GM21423 (cell line): ENCODE results near the gene NECAB2.

Source experiments
- ATAC-seq: cut with Tn5 transposase; IDR thresholded peaks from one replicate; pipeline ENCODE4 v1.9.1; 2021; ENCODE audit warnings: mild to moderate bottlenecking, moderate library complexity; ENCODE audit not compliant: unreplicated experiment

Gene NECAB2

GRCh38 chr16:83967838-83968305, at the start of gene NECAB2:
TSS of gene NECAB2 (plus strand) at chr16:83968244. CDS start at chr16:83968649, 405 bp downstream.
- no peak for ATAC-seq

- no peak for ATAC-seq
Measured at GRCh38 chr16:83920894-83921491, 47.1 kb upstream of the NECAB2 start.

GRCh38 chr16:83923581-83924365, 44.3 kb upstream of the NECAB2 start:
- ATAC-seq, result no peak

GRCh38 chr16:83924686-83925085, 43.4 kb upstream of the NECAB2 start:
- no peak for ATAC-seq

GRCh38 chr16:83925095-83925905, 42.7 kb upstream of the NECAB2 start:
- ATAC-seq, result no peak

GRCh38 chr16:83925957-83926725, 41.9 kb upstream of the NECAB2 start:
- no peak for ATAC-seq

GRCh38 chr16:83926726-83927397, 41.2 kb upstream of the NECAB2 start:
- ATAC-seq, result no peak

GRCh38 chr16:83928341-83929055, 39.5 kb upstream of the NECAB2 start:
- no peak for ATAC-seq

- ATAC-seq, result no peak
Measured at GRCh38 chr16:83929811-83930555, 38.1 kb upstream of the NECAB2 start.

GRCh38 chr16:83930730-83931500, 37.1 kb upstream of the NECAB2 start:
- no peak for ATAC-seq

- no peak for ATAC-seq
Measured at GRCh38 chr16:83931556-83931955, 36.5 kb upstream of the NECAB2 start.

- ATAC-seq, result no peak
Measured at GRCh38 chr16:83932304-83932703, 35.7 kb upstream of the NECAB2 start.

GRCh38 chr16:83932955-83933673, 34.9 kb upstream of the NECAB2 start:
- ATAC-seq, result no peak

GRCh38 chr16:83933885-83934683, 34.0 kb upstream of the NECAB2 start:
- ATAC-seq, result no peak

- no peak for ATAC-seq
Measured at GRCh38 chr16:83934684-83934977, 33.4 kb upstream of the NECAB2 start.

GRCh38 chr16:83935005-83935857, 32.8 kb upstream of the NECAB2 start:
- no peak for ATAC-seq
